Smooth muscle cell (in vitro differentiated cells): ENCODE data around the gene PPFIBP2. TPM values are rescaled to one million over a fixed set of nuclear protein-coding genes. Genes with fewer than 3 reads are reported as not detected.

Experiments
- DNase-seq: peaks from one replicate; lab custom pipeline; 2025; ENCODE audit not compliant: unreplicated experiment; lab: John Stamatoyannopoulos, UW
- H2AFZ ChIP-seq: fragments of 200-600 bp; sonication (generic); 2 replicates; pipeline ENCODE4 v1.6.0; 2016; ENCODE audit warnings: antibody characterized with exemption, low read depth, mild to moderate bottlenecking
- H3F3A ChIP-seq: fragments of 200-600 bp; sonication (generic); 2 replicates; pipeline ENCODE4 v1.6.0; 2017; ENCODE audit warnings: antibody characterized with exemption, low read depth
- H3K27ac ChIP-seq: fragments of 200-600 bp; sonication (generic); 2 replicates; pipeline ENCODE4 v1.5.1; 2016; ENCODE audit warnings: low read depth, mild to moderate bottlenecking
- H3K27me3 ChIP-seq: fragments of 200-600 bp; sonication (generic); 2 replicates; pipeline ENCODE4 v1.6.1; 2016; ENCODE audit warnings: low read depth, mild to moderate bottlenecking
- H3K36me3 ChIP-seq: fragments of 200-600 bp; sonication (generic); 2 replicates; pipeline ENCODE4 v1.5.1; 2016; ENCODE audit warnings: low read depth
- H3K4me1 ChIP-seq: fragments of 200-600 bp; sonication (generic); 2 replicates; pipeline ENCODE4 v1.5.1; 2016; ENCODE audit warnings: low read depth
- H3K4me2 ChIP-seq: fragments of 200-600 bp; sonication (generic); 2 replicates; pipeline ENCODE4 v1.6.0; 2016; ENCODE audit warnings: mild to moderate bottlenecking
- H3K4me3 ChIP-seq: fragments of 200-600 bp; sonication (generic); 2 replicates; pipeline ENCODE4 v1.5.1; 2016; ENCODE audit warnings: mild to moderate bottlenecking
- H3K79me2 ChIP-seq: fragments of 200-600 bp; sonication (generic); 2 replicates; pipeline ENCODE4 v1.6.0; 2016; ENCODE audit warnings: low read depth, mild to moderate bottlenecking
- H3K9ac ChIP-seq: fragments of 200-600 bp; sonication (generic); 2 replicates; pipeline ENCODE4 v1.6.0; 2016; ENCODE audit warnings: low read depth
- H3K9me3 ChIP-seq: fragments of 200-600 bp; sonication (generic); replicated peaks from 2 replicates; pipeline ENCODE4 v1.5.1; 2016; ENCODE audit warnings: low read depth
- H4K20me1 ChIP-seq: fragments of 200-600 bp; sonication (generic); 2 replicates; pipeline ENCODE4 v1.6.0; 2016; ENCODE audit warnings: low read depth
- WGBS: methylation state at CpG from one replicate; pipeline ENCODE4 v1.1.7; 2016; ENCODE audit warnings: low lambda C conversion rate; 5-methylcytosine and 5-hydroxymethylcytosine counted together
- polyA plus RNA-seq: library from polyadenylated mRNA; unstranded; fragments of >200 nt; fragmentation: Nextera tagmentation; extraction: Ambion mirVana; gene quantifications from 2 replicates; pipeline ENCODE4 v1.2.1, GENCODE V29; 2016
- total RNA-seq: library from RNA; depleted of rRNA; stranded (reverse); fragments of >200 nt; gene quantifications from 2 replicates; pipeline ENCODE4 v1.2.3, GENCODE V29; 2014
- TF ChIP-seq, protein P1 (sequence below): fragments of 200-600 bp; sonication (generic); IDR thresholded peaks from 2 replicates; pipeline ENCODE4 v1.5.1; 2017; ENCODE audit warnings: borderline replicate concordance, mild to moderate bottlenecking, antibody characterized with exemption; ENCODE audit not compliant: insufficient read depth, poor library complexity, severe bottlenecking

Gene PPFIBP2
- total and polyA plus RNA-seq, 2 experiments from 2014 or later, result 9.8 to 20.2 TPM

- Histone ChIP-seq H2AFZ (no peak overlapping the region), H4K20me1 (no peaks in the 10 kb centered on the region), H3K4me1 (peaks cover 32% of the 10 kb centered on the region), H3K36me3 (no peaks in the 10 kb centered on the region), H3K4me3 (no peak overlapping the region), H3K27ac (no peak overlapping the region), H3K27me3 (no peaks in the 10 kb centered on the region), H3K9ac (no peak overlapping the region), H3K4me2 (no peak overlapping the region), H3F3A (peaks cover 1% of the 10 kb centered on the region), H3K79me2 (no peaks in the 10 kb centered on the region), H3K9me3 (no peaks in the 10 kb centered on the region)
- TF ChIP-seq, protein P1, sequence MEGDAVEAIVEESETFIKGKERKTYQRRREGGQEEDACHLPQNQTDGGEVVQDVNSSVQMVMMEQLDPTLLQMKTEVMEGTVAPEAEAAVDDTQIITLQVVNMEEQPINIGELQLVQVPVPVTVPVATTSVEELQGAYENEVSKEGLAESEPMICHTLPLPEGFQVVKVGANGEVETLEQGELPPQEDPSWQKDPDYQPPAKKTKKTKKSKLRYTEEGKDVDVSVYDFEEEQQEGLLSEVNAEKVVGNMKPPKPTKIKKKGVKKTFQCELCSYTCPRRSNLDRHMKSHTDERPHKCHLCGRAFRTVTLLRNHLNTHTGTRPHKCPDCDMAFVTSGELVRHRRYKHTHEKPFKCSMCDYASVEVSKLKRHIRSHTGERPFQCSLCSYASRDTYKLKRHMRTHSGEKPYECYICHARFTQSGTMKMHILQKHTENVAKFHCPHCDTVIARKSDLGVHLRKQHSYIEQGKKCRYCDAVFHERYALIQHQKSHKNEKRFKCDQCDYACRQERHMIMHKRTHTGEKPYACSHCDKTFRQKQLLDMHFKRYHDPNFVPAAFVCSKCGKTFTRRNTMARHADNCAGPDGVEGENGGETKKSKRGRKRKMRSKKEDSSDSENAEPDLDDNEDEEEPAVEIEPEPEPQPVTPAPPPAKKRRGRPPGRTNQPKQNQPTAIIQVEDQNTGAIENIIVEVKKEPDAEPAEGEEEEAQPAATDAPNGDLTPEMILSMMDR, result no peak
- no peak for DNase-seq
- 96% methylated on average over 1 of the region's 1 CpG for WGBS
Measured at GRCh38 chr11:7570938-7571521, 57.2 kb downstream of the PPFIBP2 start.

DNA sequence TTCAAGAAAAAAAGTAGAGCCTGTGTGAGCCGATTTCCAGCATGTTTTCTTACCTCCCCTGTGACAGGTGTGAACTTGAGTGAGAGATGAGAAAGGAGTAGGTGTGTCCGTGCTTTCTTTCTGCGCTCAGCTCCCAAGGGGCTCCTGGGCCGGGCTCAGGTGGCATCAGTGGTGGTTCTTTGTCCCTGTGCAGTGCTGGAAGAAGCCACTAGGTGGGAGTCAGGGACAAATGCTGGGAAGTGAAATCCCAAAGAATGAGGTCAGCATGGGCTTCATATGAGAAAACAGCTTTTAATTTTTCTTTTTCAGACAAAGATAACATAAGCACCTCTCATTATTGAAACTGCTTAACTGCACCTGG, 57.8 kb downstream of the PPFIBP2 start:
- Histone ChIP-seq H2AFZ (no peak overlapping the region), H3K27me3 (no peaks in the 10 kb centered on the region), H3K4me1 (peaks cover 38% of the 10 kb centered on the region), H3K9ac (no peak overlapping the region), H3K27ac (peak overlapping the region; percentile 17), H3K4me2 (peak overlapping the region; percentile 60), H3K4me3 (no peak overlapping the region), H3K79me2 (no peaks in the 10 kb centered on the region), H3K36me3 (no peaks in the 10 kb centered on the region), H3F3A (peaks cover 7% of the 10 kb centered on the region), H4K20me1 (no peaks in the 10 kb centered on the region), H3K9me3 (no peaks in the 10 kb centered on the region)
- WGBS, result 15% methylated on average over 4 of the region's 4 CpGs
- no peak for DNase-seq
- TF ChIP-seq, protein P1, result peak; percentile 85

DNA sequence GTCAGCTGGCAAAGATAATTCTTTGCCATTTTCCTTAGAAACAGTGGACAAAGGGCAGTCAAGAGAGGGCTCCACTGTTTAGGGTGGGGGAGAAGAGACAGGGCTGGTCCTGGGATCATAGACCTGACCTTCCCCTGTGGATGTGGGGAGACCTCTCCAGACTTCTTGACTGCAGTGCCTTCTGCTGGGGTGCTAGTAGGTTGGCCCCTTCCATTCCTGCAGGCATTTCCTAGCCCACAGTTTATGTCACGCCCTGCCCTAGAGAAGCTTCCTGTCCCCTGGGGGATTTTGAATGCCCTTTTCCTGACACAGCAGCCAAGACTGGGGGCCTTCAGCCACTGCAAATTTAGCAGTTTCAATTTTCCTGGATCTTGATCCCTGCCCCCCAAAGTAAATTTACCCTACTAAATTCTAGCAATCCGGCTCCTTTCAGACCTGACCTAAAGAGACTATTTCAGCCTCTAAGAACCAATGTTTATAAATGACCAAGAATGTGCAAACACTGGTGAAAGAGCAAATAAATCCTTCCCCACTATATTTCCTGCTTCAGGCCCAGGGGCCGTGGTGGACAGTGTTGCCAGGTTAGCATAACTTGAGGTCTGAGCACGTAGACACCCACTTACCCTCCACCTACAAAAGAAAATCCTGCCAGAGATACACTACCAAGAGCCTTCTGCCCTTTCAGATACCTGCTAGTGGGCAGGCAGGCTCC, 58.4 kb downstream of the PPFIBP2 start:
- 47% methylated on average over 4 of the region's 4 CpGs for WGBS
- peak overlapping the region; percentile 17 for H3K27ac ChIP-seq
- no peaks in the 10 kb centered on the region for H3K9me3 ChIP-seq
- no peak overlapping the region for H3K9ac ChIP-seq
- peak overlapping the region; percentile 60 for H3K4me2 ChIP-seq
- H3K4me1 ChIP-seq, result peaks cover 42% of the 10 kb centered on the region
- no peaks in the 10 kb centered on the region for H3K36me3 ChIP-seq
- no peak overlapping the region for H2AFZ ChIP-seq
- H3F3A ChIP-seq, result peaks cover 7% of the 10 kb centered on the region
- no peak overlapping the region for H3K4me3 ChIP-seq
- no peaks in the 10 kb centered on the region for H3K27me3 ChIP-seq
- DNase-seq, result no peak
- TF ChIP-seq, protein P1, result no peak
- H4K20me1 ChIP-seq, result no peaks in the 10 kb centered on the region
- H3K79me2 ChIP-seq, result no peaks in the 10 kb centered on the region

- Histone ChIP-seq H3K27ac (peak overlapping the region; percentile 9), H2AFZ (no peak overlapping the region), H3K4me3 (no peak overlapping the region), H3K79me2 (no peaks in the 10 kb centered on the region), H3F3A (peaks cover 15% of the 10 kb centered on the region), H3K9me3 (no peaks in the 10 kb centered on the region), H3K4me2 (peak overlapping the region; percentile 33), H3K9ac (no peak overlapping the region), H3K27me3 (no peaks in the 10 kb centered on the region), H3K36me3 (no peaks in the 10 kb centered on the region), H4K20me1 (no peaks in the 10 kb centered on the region), H3K4me1 (peaks cover 52% of the 10 kb centered on the region)
- TF ChIP-seq, protein P1, result no peak
- DNase-seq, result no peak
Measured at GRCh38 chr11:7573193-7573557, 59.4 kb downstream of the PPFIBP2 start.
